ENCODE results near the gene CCDC181. TPM values are rescaled to one million over a fixed set of nuclear protein-coding genes. Genes with fewer than 3 reads are reported as not detected.

Gene CCDC181
- total RNA-seq, 4 donors from 2014 or later = 0.19 to 1.1 (median 0.43) TPM

- ATAC-seq (ENCODE audit: low FRiP score) (no peak), DNase-seq (ENCODE audit: low spot score) (no peak)
- TF ChIP-seq, protein P1, sequence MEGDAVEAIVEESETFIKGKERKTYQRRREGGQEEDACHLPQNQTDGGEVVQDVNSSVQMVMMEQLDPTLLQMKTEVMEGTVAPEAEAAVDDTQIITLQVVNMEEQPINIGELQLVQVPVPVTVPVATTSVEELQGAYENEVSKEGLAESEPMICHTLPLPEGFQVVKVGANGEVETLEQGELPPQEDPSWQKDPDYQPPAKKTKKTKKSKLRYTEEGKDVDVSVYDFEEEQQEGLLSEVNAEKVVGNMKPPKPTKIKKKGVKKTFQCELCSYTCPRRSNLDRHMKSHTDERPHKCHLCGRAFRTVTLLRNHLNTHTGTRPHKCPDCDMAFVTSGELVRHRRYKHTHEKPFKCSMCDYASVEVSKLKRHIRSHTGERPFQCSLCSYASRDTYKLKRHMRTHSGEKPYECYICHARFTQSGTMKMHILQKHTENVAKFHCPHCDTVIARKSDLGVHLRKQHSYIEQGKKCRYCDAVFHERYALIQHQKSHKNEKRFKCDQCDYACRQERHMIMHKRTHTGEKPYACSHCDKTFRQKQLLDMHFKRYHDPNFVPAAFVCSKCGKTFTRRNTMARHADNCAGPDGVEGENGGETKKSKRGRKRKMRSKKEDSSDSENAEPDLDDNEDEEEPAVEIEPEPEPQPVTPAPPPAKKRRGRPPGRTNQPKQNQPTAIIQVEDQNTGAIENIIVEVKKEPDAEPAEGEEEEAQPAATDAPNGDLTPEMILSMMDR (IDR thresholded peaks at IDR 0.05) = no peak
Observed at GRCh38 chr1:169466259-169467230, 39.3 kb upstream of the CCDC181 start.

GRCh38 chr1:169465281-169465680 lies 38.0 kb upstream of the CCDC181 start:
- TF ChIP-seq, protein P1 (IDR thresholded peaks at IDR 0.05) = no peak
- ATAC-seq (ENCODE audit: low FRiP score) = no peak
- DNase-seq (ENCODE audit: low spot score) = no peak

DNA sequence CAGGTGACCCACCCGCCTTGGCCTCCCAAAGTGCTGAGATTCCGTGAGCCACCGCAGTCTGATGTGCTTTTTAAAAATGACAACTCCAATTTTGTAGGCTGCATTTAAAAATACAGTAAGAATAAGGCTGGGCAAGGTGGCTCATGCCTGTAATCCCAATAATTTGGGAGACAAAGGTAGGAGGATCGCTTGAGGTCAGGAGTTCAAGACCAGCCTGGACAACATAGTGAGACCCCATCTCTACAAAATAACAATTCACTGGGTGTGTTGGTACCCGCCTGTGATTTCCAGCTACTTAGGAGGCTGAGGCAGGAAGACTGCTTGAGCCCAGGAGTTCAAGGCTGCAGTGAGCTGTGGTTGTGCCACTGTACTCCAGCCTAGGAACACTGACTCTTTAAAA lies 35.1 kb upstream of the CCDC181 start:
- DNase-seq (ENCODE audit: low spot score) (no peak), ATAC-seq (ENCODE audit: low FRiP score) (no peak)
- TF ChIP-seq, protein P1 (IDR thresholded peaks at IDR 0.05) = no peak

- DNase-seq (ENCODE audit: low spot score) = no peak
- TF ChIP-seq, protein P1 (IDR thresholded peaks at IDR 0.05) = no peak
- no peak for ATAC-seq (ENCODE audit: low FRiP score)
Observed at GRCh38 chr1:169461390-169462000, 34.2 kb upstream of the CCDC181 start.

DNA sequence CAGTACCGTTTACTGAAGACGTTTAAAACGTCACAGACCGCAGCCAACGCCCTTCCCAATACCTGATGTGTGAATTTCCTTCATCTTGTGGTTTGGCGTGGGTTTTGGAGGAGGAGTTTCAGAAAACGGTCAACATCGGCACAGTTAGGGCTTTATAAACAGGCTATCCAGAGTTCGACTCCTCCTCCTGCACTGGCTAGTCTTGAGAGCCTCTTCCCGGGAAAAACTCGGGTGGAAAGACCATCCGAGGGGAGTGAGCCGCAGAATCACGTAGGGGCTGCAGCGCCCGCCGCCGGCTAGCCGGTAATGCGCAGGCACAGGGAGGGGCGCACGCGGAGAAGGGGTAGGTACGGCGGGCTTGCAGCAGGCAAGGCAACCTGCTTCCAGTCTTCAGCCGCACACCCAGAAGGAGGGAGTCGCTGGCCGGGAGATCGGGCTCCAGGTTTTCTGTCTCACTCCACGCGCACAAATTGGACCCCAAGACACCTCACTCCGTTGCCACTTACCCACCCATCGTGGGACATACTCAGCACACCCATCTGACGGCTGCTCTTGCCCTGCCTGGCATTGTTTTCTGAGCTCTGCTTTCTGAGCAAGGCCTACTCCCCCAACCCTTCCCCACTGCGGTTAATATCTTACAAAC lies 33.0 kb upstream of the CCDC181 start:
- peak; percentile 37 for ATAC-seq (ENCODE audit: low FRiP score)
- DNase-seq (ENCODE audit: low spot score) = no peak

GRCh38 chr1:169457443-169457842 lies 30.2 kb upstream of the CCDC181 start:
- TF ChIP-seq, protein P1 (IDR thresholded peaks at IDR 0.05) = no peak
- DNase-seq (ENCODE audit: low spot score) (no peak), ATAC-seq (ENCODE audit: low FRiP score) (no peak)

More for the DNA sequence above, 33.0 kb upstream of the CCDC181 start:
- TF ChIP-seq, protein P1 (IDR thresholded peaks at IDR 0.05) = no peak
